Measurements from ENCODE around the gene NENF.

GRCh38 chr1:212437179-212437798 lies 4.6 kb downstream of the NENF start:
- TF ChIP-seq, protein P1, sequence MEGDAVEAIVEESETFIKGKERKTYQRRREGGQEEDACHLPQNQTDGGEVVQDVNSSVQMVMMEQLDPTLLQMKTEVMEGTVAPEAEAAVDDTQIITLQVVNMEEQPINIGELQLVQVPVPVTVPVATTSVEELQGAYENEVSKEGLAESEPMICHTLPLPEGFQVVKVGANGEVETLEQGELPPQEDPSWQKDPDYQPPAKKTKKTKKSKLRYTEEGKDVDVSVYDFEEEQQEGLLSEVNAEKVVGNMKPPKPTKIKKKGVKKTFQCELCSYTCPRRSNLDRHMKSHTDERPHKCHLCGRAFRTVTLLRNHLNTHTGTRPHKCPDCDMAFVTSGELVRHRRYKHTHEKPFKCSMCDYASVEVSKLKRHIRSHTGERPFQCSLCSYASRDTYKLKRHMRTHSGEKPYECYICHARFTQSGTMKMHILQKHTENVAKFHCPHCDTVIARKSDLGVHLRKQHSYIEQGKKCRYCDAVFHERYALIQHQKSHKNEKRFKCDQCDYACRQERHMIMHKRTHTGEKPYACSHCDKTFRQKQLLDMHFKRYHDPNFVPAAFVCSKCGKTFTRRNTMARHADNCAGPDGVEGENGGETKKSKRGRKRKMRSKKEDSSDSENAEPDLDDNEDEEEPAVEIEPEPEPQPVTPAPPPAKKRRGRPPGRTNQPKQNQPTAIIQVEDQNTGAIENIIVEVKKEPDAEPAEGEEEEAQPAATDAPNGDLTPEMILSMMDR (IDR thresholded peaks at IDR 0.05; ENCODE audit: low read length): no peak
- no peak for TF ChIP-seq EZH2 (optimal IDR thresholded peaks at IDR 0.05; ENCODE audit: low read depth, low read length)
